Measurements from ENCODE around the gene TOMM70. TPM values are rescaled to one million over a fixed set of nuclear protein-coding genes. Genes with fewer than 3 reads are reported as not detected.
A peak's percentile ranks its signal among the peaks of the same experiment; 100 is the strongest.

The TOMM70 gene
- total and polyA plus RNA-seq, 2 of the 13 experiments (the other 11 are each of a cell fraction or from before 2014, with no cell fraction given), result 27.0 to 77.2 TPM

DNA sequence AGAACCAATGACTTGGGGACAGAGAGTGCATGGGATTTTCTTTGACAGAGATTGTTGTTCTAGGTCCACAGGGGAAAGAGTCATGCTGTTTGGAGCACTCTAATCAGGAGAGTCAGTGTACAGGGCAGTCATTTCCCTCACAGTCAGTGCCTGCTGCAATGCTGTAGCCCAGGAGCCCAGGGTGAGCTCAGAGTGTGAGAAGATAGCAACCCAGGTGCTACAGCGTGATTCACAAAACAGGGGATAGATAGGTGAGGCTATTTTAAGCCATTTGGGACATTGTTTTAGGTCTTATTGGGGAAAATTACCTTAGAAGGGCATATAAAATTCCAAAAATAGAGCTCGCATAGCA lies 37.7 kb upstream of the TOMM70 start (continued):
- no peak for TF ChIP-seq SOX6 (IDR thresholded peaks at IDR 0.05)
- no peak for TF ChIP-seq SOX6 (CRISPR knock-in tag; IDR thresholded peaks at IDR 0.05)

GRCh38 chr3:100437721-100438622 lies 37.1 kb upstream of the TOMM70 start:
- Histone ChIP-seq H3K79me2 (ENCODE audit: insufficient read depth, low read length) (no peaks in the 10 kb centered on the region), H2AFZ (ENCODE audit: low read length) (no peak overlapping the region), H3K9me3 (ENCODE audit: low read length) (no peaks in the 10 kb centered on the region), H4K20me1 (ENCODE audit: insufficient read depth, low read length) (no peaks in the 10 kb centered on the region), H3K4me2 (ENCODE audit: low read depth, low read length) (no peak overlapping the region), H3K27ac (ENCODE audit: extremely low read length, insufficient read depth, low read length) (no peak overlapping the region), H3K4me1 (ENCODE audit: insufficient read depth, low read length) (no peaks in the 10 kb centered on the region), H3K9ac (ENCODE audit: insufficient read depth, low read depth, low read length) (no peak overlapping the region), H3K4me3 (replicated peaks in 1 of 3; ENCODE audit: insufficient read depth in 1 of 3, low read depth in 2 of 3, low read length in 3 of 3) (no peak overlapping the region), H3K36me3 (replicated peaks in 1 of 2; ENCODE audit: control insufficient read depth in 1 of 2, insufficient read depth in 2 of 2, low read length in 2 of 2) (peaks cover 0 to 2% of the 10 kb centered on the region in 2 experiments; a peak in 2 of 5 replicates), H3K27me3 (ENCODE audit: control insufficient read depth in 1 of 2, insufficient read depth in 2 of 2, low read length in 2 of 2) (no peaks in the 10 kb centered on the region)
- intact Hi-C loops (cut with micrococcal nuclease; ENCODE audit: unreplicated experiment) (no loop called here), in situ Hi-C loops (cut with HindIII; ENCODE audit: extremely low pct_ligation_motif_present, low pct_unique_long_range_greater_than_20kb) (no loop called here)
- TF ChIP-seq MAFK (conservative IDR thresholded peaks at IDR 0.05 in 1 of 2, IDR thresholded peaks at IDR 0.05 in 1 of 2; ENCODE audit: low read length in 2 of 2) (peak; percentile 3 to 38; a peak in 2 of 4 replicates), MAFF (IDR thresholded peaks at IDR 0.05; ENCODE audit: low read depth, low read length) (0 out of 2 replicates have a peak, but pooled peaks have one; percentile 11), ELF4 (CRISPR knock-in tag; IDR thresholded peaks at IDR 0.05; ENCODE audit: borderline replicate concordance) (no peak)
- BruUV-seq (replicated peaks), result no TSS peak
- ChIA-PET CTCF (ENCODE audit: low intra/inter-chr PET ratio, low total read pairs) (no interaction called here), POLR2A (no interaction called here)
- 94% methylated on average over 3 of the region's 3 CpGs for WGBS (ENCODE audit: low lambda C conversion rate)
- FAIRE-seq, result no peak
- DNase-seq (ENCODE audit: low spot score), result no peak
- no peak for ATAC-seq

DNA sequence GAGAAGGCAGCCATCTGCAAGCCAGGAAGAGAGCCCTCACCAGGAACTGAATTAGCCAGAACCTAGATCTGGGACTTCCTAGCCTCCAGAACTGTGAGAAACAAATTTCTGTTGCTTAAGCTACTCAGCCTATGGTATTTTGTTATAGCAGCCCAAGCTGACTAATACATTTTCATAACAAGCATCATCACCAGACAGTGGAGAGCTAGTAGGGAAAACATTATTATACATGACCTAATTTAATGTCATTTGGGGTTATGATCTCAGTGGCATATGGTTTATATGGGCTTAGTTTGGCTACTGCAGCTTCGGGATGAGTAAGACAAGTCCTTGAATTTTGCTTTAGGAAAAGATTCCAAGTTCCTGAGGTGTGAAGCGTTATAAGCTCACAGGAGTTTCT lies 36.1 kb upstream of the TOMM70 start:
- Histone ChIP-seq H3K4me3 (replicated peaks in 1 of 3; ENCODE audit: insufficient read depth in 1 of 3, low read depth in 2 of 3, low read length in 3 of 3) (no peak overlapping the region), H3K27ac (ENCODE audit: extremely low read length, insufficient read depth, low read length) (no peak overlapping the region), H3K36me3 (replicated peaks in 1 of 2; ENCODE audit: control insufficient read depth in 1 of 2, insufficient read depth in 2 of 2, low read length in 2 of 2) (peaks cover 0 to 2% of the 10 kb centered on the region in 2 experiments; a peak in 2 of 5 replicates), H3K27me3 (ENCODE audit: control insufficient read depth in 1 of 2, insufficient read depth in 2 of 2, low read length in 2 of 2) (no peaks in the 10 kb centered on the region), H3K9ac (ENCODE audit: insufficient read depth, low read depth, low read length) (no peak overlapping the region), H2AFZ (ENCODE audit: low read length) (no peak overlapping the region), H3K4me2 (ENCODE audit: low read depth, low read length) (no peak overlapping the region), H3K4me1 (ENCODE audit: insufficient read depth, low read length) (no peaks in the 10 kb centered on the region), H3K9me3 (ENCODE audit: low read length) (no peaks in the 10 kb centered on the region), H3K79me2 (ENCODE audit: insufficient read depth, low read length) (no peaks in the 10 kb centered on the region), H4K20me1 (ENCODE audit: insufficient read depth, low read length) (no peaks in the 10 kb centered on the region)
- FAIRE-seq (no peak), DNase-seq (ENCODE audit: low spot score) (no peak), ATAC-seq (no peak)
- 94% methylated on average over 2 of the region's 2 CpGs for WGBS (ENCODE audit: low lambda C conversion rate)
- BruUV-seq (replicated peaks), result no TSS peak
- POLR2A ChIA-PET, result no interaction called here
- CTCF ChIA-PET (ENCODE audit: low intra/inter-chr PET ratio, low total read pairs), result no interaction called here
- TF ChIP-seq KAT7 (CRISPR knock-in tag; IDR thresholded peaks at IDR 0.05; ENCODE audit: borderline replicate concordance), result no peak
- TF ChIP-seq ZNF12 (CRISPR knock-in tag; IDR thresholded peaks at IDR 0.05), result peak; percentile 97
- in situ Hi-C loops (cut with HindIII; ENCODE audit: extremely low pct_ligation_motif_present, low pct_unique_long_range_greater_than_20kb) (no loop called here), intact Hi-C loops (cut with micrococcal nuclease; ENCODE audit: unreplicated experiment) (no loop called here)
